ENCODE results near the gene VAV3.

VAV3 gene

GRCh38 chr1:107691540-107691939 is 273.4 kb downstream of the VAV3 start:
- in situ Hi-C loops (cut with HindIII; ENCODE audit: low sequenced_read_pairs) = no loop called here

GRCh38 chr1:107690491-107690890 is 274.5 kb downstream of the VAV3 start:
- in situ Hi-C loops (cut with HindIII; ENCODE audit: low sequenced_read_pairs) = no loop called here

GRCh38 chr1:107689733-107690132 is 275.2 kb downstream of the VAV3 start:
- in situ Hi-C loops (cut with HindIII; ENCODE audit: low sequenced_read_pairs) = no loop called here

GRCh38 chr1:107689159-107689558 is 275.8 kb downstream of the VAV3 start:
- in situ Hi-C loops (cut with HindIII; ENCODE audit: low sequenced_read_pairs) = no loop called here

GRCh38 chr1:107687849-107688753 is 276.9 kb downstream of the VAV3 start:
- in situ Hi-C loops (cut with HindIII; ENCODE audit: low sequenced_read_pairs) = no loop called here

GRCh38 chr1:107683683-107684082 is 281.3 kb downstream of the VAV3 start:
- in situ Hi-C loops (cut with HindIII; ENCODE audit: low sequenced_read_pairs) = no loop called here

- in situ Hi-C loops (cut with HindIII; ENCODE audit: low sequenced_read_pairs) = no loop called here
These were observed 281.8 kb downstream of the VAV3 start for GRCh38 chr1:107683191-107683657.

GRCh38 chr1:107682467-107682866 is 282.5 kb downstream of the VAV3 start:
- in situ Hi-C loops (cut with HindIII; ENCODE audit: low sequenced_read_pairs) = no loop called here

- in situ Hi-C loops (cut with HindIII; ENCODE audit: low sequenced_read_pairs) = no loop called here
These were observed 283.9 kb downstream of the VAV3 start for GRCh38 chr1:107681001-107681479.

GRCh38 chr1:107680579-107680985 is 284.4 kb downstream of the VAV3 start:
- in situ Hi-C loops (cut with HindIII; ENCODE audit: low sequenced_read_pairs) = no loop called here

GRCh38 chr1:107679411-107679953 is 285.5 kb downstream of the VAV3 start:
- in situ Hi-C loops (cut with HindIII; ENCODE audit: low sequenced_read_pairs) = no loop called here

GRCh38 chr1:107678993-107679392 is 286.0 kb downstream of the VAV3 start:
- in situ Hi-C loops (cut with HindIII; ENCODE audit: low sequenced_read_pairs) = no loop called here

GRCh38 chr1:107677697-107678096 is 287.3 kb downstream of the VAV3 start:
- in situ Hi-C loops (cut with HindIII; ENCODE audit: low sequenced_read_pairs) = no loop called here

- in situ Hi-C loops (cut with HindIII; ENCODE audit: low sequenced_read_pairs) = no loop called here
These were observed 290.5 kb downstream of the VAV3 start for GRCh38 chr1:107674486-107674885.

GRCh38 chr1:107673006-107673405 is 292.0 kb downstream of the VAV3 start:
- in situ Hi-C loops (cut with HindIII; ENCODE audit: low sequenced_read_pairs) = no loop called here

GRCh38 chr1:107670397-107671040 is 294.5 kb downstream of the VAV3 start:
- in situ Hi-C loops (cut with HindIII; ENCODE audit: low sequenced_read_pairs) = no loop called here

GRCh38 chr1:107669996-107670395 is 295.0 kb downstream of the VAV3 start:
- in situ Hi-C loops (cut with HindIII; ENCODE audit: low sequenced_read_pairs) = no loop called here

GRCh38 chr1:107668762-107669161 is 296.2 kb downstream of the VAV3 start:
- in situ Hi-C loops (cut with HindIII; ENCODE audit: low sequenced_read_pairs) = no loop called here

- in situ Hi-C loops (cut with HindIII; ENCODE audit: low sequenced_read_pairs) = no loop called here
These were observed 298.5 kb downstream of the VAV3 start for GRCh38 chr1:107666493-107666892.

- in situ Hi-C loops (cut with HindIII; ENCODE audit: low sequenced_read_pairs) = no loop called here
These were observed 299.7 kb downstream of the VAV3 start for GRCh38 chr1:107664982-107665925.

- in situ Hi-C loops (cut with HindIII; ENCODE audit: low sequenced_read_pairs) = no loop called here
These were observed 302.0 kb downstream of the VAV3 start for GRCh38 chr1:107662971-107663370.

All from DLD1 (cell line).